ENCODE data around the gene SCNN1A. TPM values are rescaled to one million over a fixed set of nuclear protein-coding genes. Genes with fewer than 3 reads are reported as not detected.

Gene SCNN1A
- total RNA-seq = 1 to 10 TPM; 4.0 to 4.7 TPM
- under 1 TPM; 0.06 to 0.65 (median 0.23) TPM for polyA plus RNA-seq
- 0.13 to 1.5 (median 0.60) reads per million in 6 experiments for total RNA-seq

- DNase-seq (no peak), ATAC-seq (no peak)
- peaks cover 26 to 60% (median 41%) of the 10 kb centered on the region in 4 donors for H3K4me1 Mint-ChIP-seq
- peak within 1 kb of the TSS; percentile 66 to 89 (median 78) for H3K27ac Mint-ChIP-seq
- H3K4me3 Mint-ChIP-seq = peak within 1 kb of the TSS; percentile 63 to 88 (median 78)
- POLR2A ChIA-PET = interaction anchor here (0.6 to 2.9 kb wide), 6 partner anchors 11 to 95 kb away, joined by 3 to 7 read pairs (median 5); partner anchors contain the start of gene VAMP1
- H3K27me3 Mint-ChIP-seq = peaks cover 0 to 3% (median 0%) of the 10 kb centered on the region in 5 donors
- H3K36me3 Mint-ChIP-seq = no peaks in the 10 kb centered on the region
- no peaks in the 10 kb centered on the region for H3K9me3 Mint-ChIP-seq
These were observed at the start of gene SCNN1A for GRCh38 chr12:6375269-6376078. SCNN1A (minus strand) TSS chr12:6375563; CDS start chr12:6374783, 780 bp downstream.

- Mint-ChIP-seq H3K27me3 (no peaks in the 10 kb centered on the region), H3K9me3 (no peaks in the 10 kb centered on the region), H3K36me3 (no peaks in the 10 kb centered on the region), H3K4me3 (no peak overlapping the region), H3K27ac (peak overlapping the region; percentile 13 to 93 (median 84)), H3K4me1 (peaks cover 20 to 50% (median 41%) of the 10 kb centered on the region in 4 donors)
- ATAC-seq = no peak
- DNase-seq = no peak
- POLR2A ChIA-PET = interaction anchor here (1.2 to 8.0 kb wide), 13 partner anchors 8 to 113 kb away, joined by 3 to 248 read pairs (median 20); partner anchors contain the start of genes CD27, MRPL51, NCAPD2 and TAPBPL
These were observed 49.5 kb upstream of the SCNN1A start for GRCh38 chr12:6424866-6425265.

- H3K4me3 Mint-ChIP-seq = peak overlapping the region in 3 of 10 donors; percentile 15 to 55 (median 30)
- no peaks in the 10 kb centered on the region for H3K9me3 Mint-ChIP-seq
- no peaks in the 10 kb centered on the region for H3K36me3 Mint-ChIP-seq
- no peak for DNase-seq
- H3K27ac Mint-ChIP-seq = peak overlapping the region; percentile 71 to 93 (median 87)
- POLR2A ChIA-PET = interaction anchor here (1.2 to 8.0 kb wide), 13 partner anchors 9 to 114 kb away, joined by 3 to 248 read pairs (median 20); partner anchors contain the start of genes CD27, MRPL51, NCAPD2 and TAPBPL
- no peaks in the 10 kb centered on the region for H3K27me3 Mint-ChIP-seq
- peaks cover 20 to 47% (median 39%) of the 10 kb centered on the region in 4 donors for H3K4me1 Mint-ChIP-seq
- ATAC-seq = no peak
These were observed 48.6 kb upstream of the SCNN1A start for GRCh38 chr12:6424008-6424347.

GRCh38 chr12:6423267-6424007 is 48.1 kb upstream of the SCNN1A start:
- POLR2A ChIA-PET = interaction anchor here (0.6 to 8.0 kb wide), 15 partner anchors 10 to 115 kb away, joined by 3 to 248 read pairs (median 7); partner anchors contain the start of genes CD27, MRPL51, NCAPD2 and TAPBPL
- H3K4me3 Mint-ChIP-seq = peak overlapping the region in 7 of 10 donors; percentile 0 to 55 (median 25)

GRCh38 chr12:6420364-6420763 is 45.0 kb upstream of the SCNN1A start:
- POLR2A ChIA-PET = interaction anchor here (0.9 kb wide), 1 partner anchor 45 kb away, joined by 3 read pairs; no protein-coding TSS in a partner anchor
- Mint-ChIP-seq H3K27me3 (peaks cover 0 to 2% (median 0%) of the 10 kb centered on the region in 5 donors), H3K9me3 (no peaks in the 10 kb centered on the region), H3K4me3 (no peak overlapping the region), H3K27ac (no peak overlapping the region), H3K4me1 (peaks cover 8 to 23% (median 19%) of the 10 kb centered on the region in 4 donors), H3K36me3 (no peaks in the 10 kb centered on the region)
- ATAC-seq (no peak), DNase-seq (no peak)

More at GRCh38 chr12:6423267-6424007, 48.1 kb upstream of the SCNN1A start:
- ATAC-seq (peak; percentile 62 to 71), DNase-seq (peak; percentile 45 to 91 (median 76))
- Mint-ChIP-seq H3K27me3 (no peaks in the 10 kb centered on the region), H3K36me3 (no peaks in the 10 kb centered on the region), H3K4me1 (peaks cover 20 to 46% (median 38%) of the 10 kb centered on the region in 4 donors), H3K27ac (peak overlapping the region; percentile 71 to 93 (median 87)), H3K9me3 (no peaks in the 10 kb centered on the region)

- no peak for DNase-seq
- H3K27me3 Mint-ChIP-seq = peaks cover 0 to 2% (median 0%) of the 10 kb centered on the region in 5 donors
These were observed 43.4 kb upstream of the SCNN1A start for GRCh38 chr12:6418796-6419195.

GRCh38 chr12:6416596-6416995 is 41.2 kb upstream of the SCNN1A start:
- Mint-ChIP-seq H3K4me1 (peaks cover 3 to 9% (median 5%) of the 10 kb centered on the region in 4 donors), H3K36me3 (no peaks in the 10 kb centered on the region), H3K9me3 (no peaks in the 10 kb centered on the region), H3K27ac (peak overlapping the region in 2 of 10 donors; percentile 48 to 76), H3K4me3 (no peak overlapping the region), H3K27me3 (peaks cover 0 to 2% (median 0%) of the 10 kb centered on the region in 5 donors)
- ATAC-seq (no peak), DNase-seq (no peak)
- POLR2A ChIA-PET = interaction anchor here (2.1 kb wide), 1 partner anchor 47 kb away, joined by 5 read pairs; no protein-coding TSS in a partner anchor

More at GRCh38 chr12:6418796-6419195, 43.4 kb upstream of the SCNN1A start:
- peaks cover 8 to 15% (median 12%) of the 10 kb centered on the region in 4 donors for H3K4me1 Mint-ChIP-seq
- no peak overlapping the region for H3K27ac Mint-ChIP-seq
- no peaks in the 10 kb centered on the region for H3K9me3 Mint-ChIP-seq
- POLR2A ChIA-PET = no interaction called here
- no peak overlapping the region for H3K4me3 Mint-ChIP-seq
- no peak for ATAC-seq
- no peaks in the 10 kb centered on the region for H3K36me3 Mint-ChIP-seq

GRCh38 chr12:6407236-6407954 is 32.0 kb upstream of the SCNN1A start:
- no peak overlapping the region for H3K4me3 Mint-ChIP-seq
- H3K27ac Mint-ChIP-seq = no peak overlapping the region
- no peaks in the 10 kb centered on the region for H3K36me3 Mint-ChIP-seq
- H3K4me1 Mint-ChIP-seq = peaks cover 0 to 4% (median 0%) of the 10 kb centered on the region in 4 donors
- DNase-seq (no peak), ATAC-seq (no peak)
- no peaks in the 10 kb centered on the region for H3K9me3 Mint-ChIP-seq
- no peaks in the 10 kb centered on the region for H3K27me3 Mint-ChIP-seq
- POLR2A ChIA-PET = no interaction called here

GRCh38 chr12:6405963-6406362 is 30.6 kb upstream of the SCNN1A start:
- DNase-seq = no peak
- peaks cover 0 to 4% (median 0%) of the 10 kb centered on the region in 4 donors for H3K4me1 Mint-ChIP-seq
- no peaks in the 10 kb centered on the region for H3K9me3 Mint-ChIP-seq
- H3K36me3 Mint-ChIP-seq = no peaks in the 10 kb centered on the region
- POLR2A ChIA-PET = no interaction called here
- ATAC-seq = no peak
- H3K27ac Mint-ChIP-seq = no peak overlapping the region
- no peak overlapping the region for H3K4me3 Mint-ChIP-seq
- H3K27me3 Mint-ChIP-seq = no peaks in the 10 kb centered on the region

- no peaks in the 10 kb centered on the region for H3K36me3 Mint-ChIP-seq
- H3K4me3 Mint-ChIP-seq = no peak overlapping the region
- POLR2A ChIA-PET = no interaction called here
- ATAC-seq (no peak), DNase-seq (no peak)
- no peaks in the 10 kb centered on the region for H3K27me3 Mint-ChIP-seq
- H3K4me1 Mint-ChIP-seq = peaks cover 0 to 4% (median 0%) of the 10 kb centered on the region in 4 donors
- H3K9me3 Mint-ChIP-seq = no peaks in the 10 kb centered on the region
- no peak overlapping the region for H3K27ac Mint-ChIP-seq
These were observed 29.0 kb upstream of the SCNN1A start for GRCh38 chr12:6404390-6404789.

GRCh38 chr12:6399884-6400644 is 24.7 kb upstream of the SCNN1A start:
- no peaks in the 10 kb centered on the region for H3K4me1 Mint-ChIP-seq
- no peaks in the 10 kb centered on the region for H3K9me3 Mint-ChIP-seq
- no peak overlapping the region for H3K27ac Mint-ChIP-seq
- DNase-seq (no peak), ATAC-seq (no peak)
- no peaks in the 10 kb centered on the region for H3K27me3 Mint-ChIP-seq
- POLR2A ChIA-PET = interaction anchor here (0.8 kb wide), 1 partner anchor 67 kb away, joined by 3 read pairs; no protein-coding TSS in a partner anchor
- no peaks in the 10 kb centered on the region for H3K36me3 Mint-ChIP-seq
- H3K4me3 Mint-ChIP-seq = no peak overlapping the region
